ENCODE results near the gene ALG12. TPM values are rescaled to one million over a fixed set of nuclear protein-coding genes. Genes with fewer than 3 reads are reported as not detected.
A peak's percentile ranks its signal among the peaks of the same experiment; 100 is the strongest.

ALG12 gene
- total RNA-seq, 1 experiment from 2014 or later: 18.2 TPM

GRCh38 chr22:49966041-49966773 is 48.0 kb upstream of the ALG12 start:
- Mint-ChIP-seq H3K27ac (ENCODE audit: low read depth, unreplicated experiment) (no peak overlapping the region), H3K4me3 (ENCODE audit: unreplicated experiment) (no peak overlapping the region), H3K4me1 (ENCODE audit: insufficient read depth, unreplicated experiment) (peaks cover 11% of the 10 kb centered on the region), H3K36me3 (ENCODE audit: insufficient read depth, unreplicated experiment) (peaks cover 52% of the 10 kb centered on the region), H3K9me3 (ENCODE audit: unreplicated experiment) (no peaks in the 10 kb centered on the region), H3K27me3 (ENCODE audit: insufficient read depth, unreplicated experiment) (no peaks in the 10 kb centered on the region)
- TF ChIP-seq, protein P1, sequence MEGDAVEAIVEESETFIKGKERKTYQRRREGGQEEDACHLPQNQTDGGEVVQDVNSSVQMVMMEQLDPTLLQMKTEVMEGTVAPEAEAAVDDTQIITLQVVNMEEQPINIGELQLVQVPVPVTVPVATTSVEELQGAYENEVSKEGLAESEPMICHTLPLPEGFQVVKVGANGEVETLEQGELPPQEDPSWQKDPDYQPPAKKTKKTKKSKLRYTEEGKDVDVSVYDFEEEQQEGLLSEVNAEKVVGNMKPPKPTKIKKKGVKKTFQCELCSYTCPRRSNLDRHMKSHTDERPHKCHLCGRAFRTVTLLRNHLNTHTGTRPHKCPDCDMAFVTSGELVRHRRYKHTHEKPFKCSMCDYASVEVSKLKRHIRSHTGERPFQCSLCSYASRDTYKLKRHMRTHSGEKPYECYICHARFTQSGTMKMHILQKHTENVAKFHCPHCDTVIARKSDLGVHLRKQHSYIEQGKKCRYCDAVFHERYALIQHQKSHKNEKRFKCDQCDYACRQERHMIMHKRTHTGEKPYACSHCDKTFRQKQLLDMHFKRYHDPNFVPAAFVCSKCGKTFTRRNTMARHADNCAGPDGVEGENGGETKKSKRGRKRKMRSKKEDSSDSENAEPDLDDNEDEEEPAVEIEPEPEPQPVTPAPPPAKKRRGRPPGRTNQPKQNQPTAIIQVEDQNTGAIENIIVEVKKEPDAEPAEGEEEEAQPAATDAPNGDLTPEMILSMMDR (IDR thresholded peaks at IDR 0.05; ENCODE audit: unreplicated experiment): no peak
- CTCF ChIA-PET: interaction anchor here (0.8 to 1.5 kb wide), 3 partner anchors 36 to 65 kb away, joined by 3 to 12 read pairs (median 6); no protein-coding TSS in a partner anchor
- intact Hi-C loops (cut with micrococcal nuclease): no loop called here
- POLR2A ChIA-PET: interaction anchor here (0.6 to 6.8 kb wide), 5 partner anchors 16 to 61 kb away, joined by 4 to 46 read pairs (median 5); no protein-coding TSS in a partner anchor
- no peak for DNase-seq (ENCODE audit: unreplicated experiment)
- no TSS peak for BruUV-seq (replicated peaks)

- no peaks in the 10 kb centered on the region for H3K27me3 Mint-ChIP-seq (ENCODE audit: insufficient read depth, unreplicated experiment)
- DNase-seq (ENCODE audit: unreplicated experiment): no peak
- no peaks in the 10 kb centered on the region for H3K9me3 Mint-ChIP-seq (ENCODE audit: unreplicated experiment)
- POLR2A ChIA-PET: interaction anchor here (0.6 to 6.8 kb wide), 3 partner anchors 15 to 34 kb away, joined by 4 to 46 read pairs (median 5); no protein-coding TSS in a partner anchor
- intact Hi-C loops (cut with micrococcal nuclease): no loop called here
- no peak overlapping the region for H3K27ac Mint-ChIP-seq (ENCODE audit: low read depth, unreplicated experiment)
- BruUV-seq (replicated peaks): no TSS peak
- peak overlapping the region; percentile 90 for H3K4me3 Mint-ChIP-seq (ENCODE audit: unreplicated experiment)
- H3K4me1 Mint-ChIP-seq (ENCODE audit: insufficient read depth, unreplicated experiment): peaks cover 6% of the 10 kb centered on the region
- TF ChIP-seq, protein P1 (IDR thresholded peaks at IDR 0.05; ENCODE audit: unreplicated experiment): no peak
- peaks cover 55% of the 10 kb centered on the region for H3K36me3 Mint-ChIP-seq (ENCODE audit: insufficient read depth, unreplicated experiment)
- CTCF ChIA-PET: interaction anchor here (0.8 kb wide), 1 partner anchor 65 kb away, joined by 3 read pairs; no protein-coding TSS in a partner anchor
These were observed 47.1 kb upstream of the ALG12 start for GRCh38 chr22:49965091-49966040.

GRCh38 chr22:49964136-49965090 is 46.2 kb upstream of the ALG12 start:
- intact Hi-C loops (cut with micrococcal nuclease): no loop called here
- ChIA-PET POLR2A (interaction anchor here (0.6 to 6.1 kb wide), 3 partner anchors 13 to 63 kb away, joined by 4 to 73 read pairs (median 65); no protein-coding TSS in a partner anchor), CTCF (interaction anchor here (1.0 kb wide), 1 partner anchor 63 kb away, joined by 3 read pairs; no protein-coding TSS in a partner anchor)
- H3K27ac Mint-ChIP-seq (ENCODE audit: low read depth, unreplicated experiment): peak overlapping the region; percentile 27
- H3K9me3 Mint-ChIP-seq (ENCODE audit: unreplicated experiment): no peaks in the 10 kb centered on the region
- H3K27me3 Mint-ChIP-seq (ENCODE audit: insufficient read depth, unreplicated experiment): no peaks in the 10 kb centered on the region
- H3K36me3 Mint-ChIP-seq (ENCODE audit: insufficient read depth, unreplicated experiment): peaks cover 55% of the 10 kb centered on the region
- TF ChIP-seq, protein P1 (IDR thresholded peaks at IDR 0.05; ENCODE audit: unreplicated experiment): no peak
- H3K4me1 Mint-ChIP-seq (ENCODE audit: insufficient read depth, unreplicated experiment): peaks cover 5% of the 10 kb centered on the region
- H3K4me3 Mint-ChIP-seq (ENCODE audit: unreplicated experiment): peak overlapping the region; percentile 90
- no TSS peak for BruUV-seq (replicated peaks)
- DNase-seq (ENCODE audit: unreplicated experiment): no peak

Data from MCF 10A (cell line).